Measurements from ENCODE around the gene PTH1R.
A peak's percentile ranks its signal among the peaks of the same experiment; 100 is the strongest.

Gene PTH1R

GRCh38 chr3:46883054-46883829 is 5.7 kb downstream of the PTH1R start:
- DNase-seq (ENCODE audit: low spot score): peak; percentile 72

- no peak for DNase-seq (ENCODE audit: low spot score)
These were observed 6.3 kb downstream of the PTH1R start for GRCh38 chr3:46883830-46884185.

- DNase-seq (ENCODE audit: low spot score): no peak
These were observed 6.9 kb downstream of the PTH1R start for GRCh38 chr3:46884427-46884826.

GRCh38 chr3:46884929-46885328 is 7.4 kb downstream of the PTH1R start:
- DNase-seq (ENCODE audit: low spot score): no peak

GRCh38 chr3:46885612-46886011 is 8.1 kb downstream of the PTH1R start:
- no peak for DNase-seq (ENCODE audit: low spot score)

GRCh38 chr3:46887980-46888494 is 10.5 kb downstream of the PTH1R start:
- no peak for DNase-seq (ENCODE audit: low spot score)

- no peak for DNase-seq (ENCODE audit: low spot score)
These were observed 11.2 kb downstream of the PTH1R start for GRCh38 chr3:46888705-46889104.

- DNase-seq (ENCODE audit: low spot score): no peak
These were observed 12.0 kb downstream of the PTH1R start for GRCh38 chr3:46889381-46890110.

GRCh38 chr3:46890132-46890531 is 12.6 kb downstream of the PTH1R start:
- DNase-seq (ENCODE audit: low spot score): no peak

GRCh38 chr3:46891132-46891531 is 13.6 kb downstream of the PTH1R start:
- no peak for DNase-seq (ENCODE audit: low spot score)

GRCh38 chr3:46892285-46893145 is 15.0 kb downstream of the PTH1R start:
- peak; percentile 96 for DNase-seq (ENCODE audit: low spot score)

- DNase-seq (ENCODE audit: low spot score): no peak
These were observed 15.7 kb downstream of the PTH1R start for GRCh38 chr3:46893146-46893748.

- DNase-seq (ENCODE audit: low spot score): no peak
These were observed 16.2 kb downstream of the PTH1R start for GRCh38 chr3:46893763-46894162.

GRCh38 chr3:46894256-46894655 is 16.7 kb downstream of the PTH1R start:
- no peak for DNase-seq (ENCODE audit: low spot score)

- DNase-seq (ENCODE audit: low spot score): peak; percentile 66
These were observed 17.7 kb downstream of the PTH1R start for GRCh38 chr3:46895204-46895660.

- no peak for DNase-seq (ENCODE audit: low spot score)
These were observed 18.2 kb downstream of the PTH1R start for GRCh38 chr3:46895761-46896160.

GRCh38 chr3:46896386-46896785 is 18.9 kb downstream of the PTH1R start:
- no peak for DNase-seq (ENCODE audit: low spot score)

GRCh38 chr3:46897031-46897430 is 19.5 kb downstream of the PTH1R start:
- no peak for DNase-seq (ENCODE audit: low spot score)

GRCh38 chr3:46897829-46898320 is 20.4 kb downstream of the PTH1R start:
- DNase-seq (ENCODE audit: low spot score): no peak

GRCh38 chr3:46898321-46899150 is 21.0 kb downstream of the PTH1R start:
- DNase-seq (ENCODE audit: low spot score): peak; percentile 63
